Trophoblast cell (in vitro differentiated cells and primary cell): ENCODE results near the gene KCNJ16.

ENCODE experiments used
- DNase-seq, 2 donors: peaks; one replicate each; pipeline ENCODE4 v3.0.0-alpha.2; 2016
- H2AFZ ChIP-seq: 2 replicates; pipeline ENCODE4 v1.6.1; 2013; ENCODE audit warnings: low read length, moderate library complexity, mild to moderate bottlenecking; ENCODE audit not compliant: insufficient read depth, poor library complexity
- H2AK5ac ChIP-seq: 2 replicates; pipeline ENCODE4 v1.6.1; 2013; ENCODE audit warnings: mild to moderate bottlenecking, low read length
- H2BK120ac ChIP-seq: 2 replicates; pipeline ENCODE4 v1.6.1; 2013; ENCODE audit warnings: low read length, mild to moderate bottlenecking, moderate library complexity; ENCODE audit not compliant: insufficient read depth, poor library complexity
- H2BK12ac ChIP-seq: 2 replicates; pipeline ENCODE4 v1.6.1; 2013; ENCODE audit warnings: mild to moderate bottlenecking, low read length, moderate library complexity
- H2BK5ac ChIP-seq: 2 replicates; pipeline ENCODE4 v1.6.1; 2013; ENCODE audit warnings: low read length, low read depth, moderate library complexity, mild to moderate bottlenecking; ENCODE audit not compliant: poor library complexity
- H3K14ac ChIP-seq: 2 replicates; pipeline ENCODE4 v1.6.1; 2013; ENCODE audit warnings: mild to moderate bottlenecking, low read length
- H3K18ac ChIP-seq: 2 replicates; pipeline ENCODE4 v1.6.1; 2013; ENCODE audit warnings: mild to moderate bottlenecking, low read length
- H3K23ac ChIP-seq: 2 replicates; pipeline ENCODE4 v1.6.1; 2013; ENCODE audit warnings: low read length
- H3K27ac ChIP-seq: 2 replicates; pipeline ENCODE4 v1.5.1; 2013; ENCODE audit warnings: low read depth, mild to moderate bottlenecking, inconsistent platforms, low read length, moderate library complexity
- H3K27me3 ChIP-seq: 2 replicates; pipeline ENCODE4 v1.6.1; 2013; ENCODE audit warnings: inconsistent platforms, mild to moderate bottlenecking, low read length, moderate library complexity; ENCODE audit not compliant: insufficient read depth
- H3K36me3 ChIP-seq, 2 experiments: 1 replicate in 1 of 2; 2 replicates in 1 of 2; pipeline ENCODE4 v1.6.1; 2013; ENCODE audit warnings: low read length in 2 of 2, mild to moderate bottlenecking in 2 of 2, moderate library complexity in 1 of 2; ENCODE audit not compliant: insufficient read depth in 2 of 2, control insufficient read depth in 1 of 2
- H3K4ac ChIP-seq: 2 replicates; pipeline ENCODE4 v1.6.1; 2013; ENCODE audit warnings: low read depth, mild to moderate bottlenecking, low read length, moderate library complexity
- H3K4me1 ChIP-seq, 2 experiments: 1 replicate in 1 of 2; 2 replicates in 1 of 2; pipeline ENCODE4 v1.6.1; 2013; ENCODE audit warnings: low read length in 2 of 2, mild to moderate bottlenecking in 2 of 2, moderate library complexity in 1 of 2; ENCODE audit not compliant: insufficient read depth in 2 of 2, control insufficient read depth in 1 of 2
- H3K4me2 ChIP-seq: 2 replicates; pipeline ENCODE4 v1.6.1; 2013; ENCODE audit warnings: inconsistent platforms, mild to moderate bottlenecking, low read length, moderate library complexity
- H3K4me3 ChIP-seq: 2 replicates; pipeline ENCODE4 v1.5.1; 2013; ENCODE audit warnings: mild to moderate bottlenecking, low read depth, low read length, inconsistent platforms
- H3K79me1 ChIP-seq: one replicate; pipeline ENCODE4 v1.6.1; 2013; ENCODE audit warnings: low read length
- H3K79me2 ChIP-seq: 2 replicates; pipeline ENCODE4 v1.6.1; 2013; ENCODE audit warnings: low read length, mild to moderate bottlenecking; ENCODE audit not compliant: control insufficient read depth, insufficient read depth, poor library complexity
- H3K9ac ChIP-seq: 2 replicates; pipeline ENCODE4 v1.6.1; 2013; ENCODE audit warnings: mild to moderate bottlenecking, low read length
- H3K9me3 ChIP-seq: 2 replicates; pipeline ENCODE4 v1.6.1; 2013; ENCODE audit warnings: low read depth, mild to moderate bottlenecking, control low read depth, inconsistent platforms, low read length; ENCODE audit not compliant: insufficient read depth
- H4K12ac ChIP-seq: 2 replicates; pipeline ENCODE4 v1.6.1; 2013; ENCODE audit warnings: low read depth, mild to moderate bottlenecking, low read length, moderate library complexity
- H4K8ac ChIP-seq: 2 replicates; pipeline ENCODE4 v1.6.1; 2013; ENCODE audit warnings: low read depth, mild to moderate bottlenecking, low read length, moderate library complexity
- H4K91ac ChIP-seq: one replicate; pipeline ENCODE4 v1.6.1; 2013; ENCODE audit warnings: low read depth, mild to moderate bottlenecking, low read length, moderate library complexity
- WGBS: extraction: QIAGEN DNeasy Blood & Tissue Kit; methylation state at CpG from one replicate; pipeline ENCODE4 v1.1.7; 2013; ENCODE audit warnings: missing lambda C conversion rate; ENCODE audit not compliant: insufficient read length, insufficient coverage; ENCODE audit errors: extremely low coverage; 5-methylcytosine and 5-hydroxymethylcytosine counted together

The KCNJ16 gene

DNA sequence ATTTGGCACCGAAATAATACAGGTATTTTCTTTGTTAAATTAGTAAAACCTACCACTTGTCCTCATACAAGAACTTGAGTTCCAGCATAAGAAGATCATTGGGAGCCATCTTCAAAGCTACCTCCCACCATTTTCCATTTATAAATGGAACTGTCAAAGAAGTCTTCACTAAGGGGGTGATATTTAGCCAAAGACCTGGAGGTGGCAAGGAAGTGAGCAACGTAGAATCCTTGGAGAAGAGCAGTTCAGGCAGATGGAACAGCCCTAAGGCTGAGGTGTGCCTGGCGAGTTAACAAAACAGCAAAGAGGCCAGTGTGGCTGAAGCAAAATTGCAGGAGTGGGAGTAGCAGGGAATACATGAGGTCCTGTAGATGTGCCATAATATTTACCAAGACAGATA, 1.8 kb downstream of the KCNJ16 start:
- no peaks in the 10 kb centered on the region for H3K9me3 ChIP-seq
- H4K8ac ChIP-seq, result no peak overlapping the region
- no peaks in the 10 kb centered on the region for H3K4me1 ChIP-seq
- no peak overlapping the region for H3K23ac ChIP-seq
- no peak overlapping the region for H4K91ac ChIP-seq
- H3K14ac ChIP-seq, result no peak overlapping the region
- WGBS, result no CpG with 5 or more reads among the region's 3 CpGs
- no peak overlapping the region for H2BK12ac ChIP-seq
- H2BK5ac ChIP-seq, result no peak overlapping the region
- H3K27me3 ChIP-seq, result no peaks in the 10 kb centered on the region
- no peak overlapping the region for H2AFZ ChIP-seq
- no peak overlapping the region for H3K18ac ChIP-seq
- H3K4me2 ChIP-seq, result no peak overlapping the region
- H4K12ac ChIP-seq, result no peak overlapping the region
- no peak overlapping the region for H3K27ac ChIP-seq
- no peak for DNase-seq
- H3K79me2 ChIP-seq, result no peaks in the 10 kb centered on the region
- no peak overlapping the region for H3K9ac ChIP-seq
- no peaks in the 10 kb centered on the region for H3K36me3 ChIP-seq
- no peak overlapping the region for H3K4me3 ChIP-seq
- no peak overlapping the region for H2AK5ac ChIP-seq
- no peaks in the 10 kb centered on the region for H3K79me1 ChIP-seq
- H2BK120ac ChIP-seq, result no peak overlapping the region
- no peak overlapping the region for H3K4ac ChIP-seq

DNA sequence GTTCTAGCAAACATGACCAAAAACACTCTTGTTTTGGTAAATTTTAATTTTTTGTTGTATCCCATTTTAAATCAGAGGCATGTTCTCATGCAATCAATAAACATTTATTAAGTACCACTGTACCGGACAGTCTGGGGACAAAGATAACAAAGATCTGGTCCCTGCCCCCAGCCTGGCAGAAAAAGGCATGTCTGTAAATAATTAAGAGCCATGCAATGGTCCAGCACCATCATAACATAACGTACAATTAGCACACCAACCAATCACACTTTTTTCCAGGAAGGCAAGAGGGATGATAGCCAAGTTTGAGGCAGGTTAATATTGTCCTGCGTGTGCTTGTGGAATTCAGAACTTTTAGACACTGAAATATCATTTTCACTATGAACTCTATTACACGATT, 3.5 kb downstream of the KCNJ16 start:
- Histone ChIP-seq H3K18ac (no peak overlapping the region), H3K9ac (no peak overlapping the region), H2BK12ac (no peak overlapping the region), H3K14ac (no peak overlapping the region), H4K8ac (no peak overlapping the region), H2BK5ac (no peak overlapping the region), H3K4me1 (no peaks in the 10 kb centered on the region), H3K4ac (no peak overlapping the region), H4K91ac (no peak overlapping the region), H2BK120ac (no peak overlapping the region), H3K4me2 (no peak overlapping the region), H3K4me3 (no peak overlapping the region), H3K23ac (no peak overlapping the region), H3K9me3 (no peaks in the 10 kb centered on the region), H3K79me2 (no peaks in the 10 kb centered on the region), H3K27ac (no peak overlapping the region), H3K27me3 (no peaks in the 10 kb centered on the region), H3K79me1 (no peaks in the 10 kb centered on the region), H3K36me3 (no peaks in the 10 kb centered on the region), H4K12ac (no peak overlapping the region), H2AFZ (no peak overlapping the region), H2AK5ac (no peak overlapping the region)
- DNase-seq, result no peak
- no CpG with 5 or more reads among the region's 4 CpGs for WGBS

DNA sequence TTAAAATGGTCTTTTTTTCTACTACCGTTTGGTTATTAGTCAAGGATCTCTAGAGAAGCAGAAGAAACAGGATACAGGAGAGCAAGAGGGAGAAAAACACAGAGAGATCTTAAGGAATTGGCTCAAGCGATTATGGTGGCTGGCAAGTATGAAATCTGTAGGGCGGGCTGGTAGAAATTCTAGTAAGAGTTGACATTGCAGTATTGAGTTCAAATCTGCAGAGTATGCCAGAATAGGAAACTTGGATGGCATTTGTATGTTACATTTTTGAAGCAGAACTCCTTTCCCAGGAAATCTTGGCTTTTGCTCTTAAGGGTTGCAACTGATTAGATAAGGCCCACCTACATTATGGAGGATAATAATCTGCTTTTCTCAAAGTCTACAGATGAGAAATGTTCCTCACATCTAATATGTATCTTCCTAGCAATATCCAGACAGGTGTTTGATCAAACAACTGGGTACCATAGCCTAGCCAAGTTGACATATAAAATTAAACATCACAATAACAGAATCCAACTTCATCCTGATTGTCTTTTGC, 4.0 kb downstream of the KCNJ16 start:
- no peak overlapping the region for H4K8ac ChIP-seq
- H3K4me1 ChIP-seq, result no peaks in the 10 kb centered on the region
- H3K23ac ChIP-seq, result no peak overlapping the region
- no peak overlapping the region for H2AFZ ChIP-seq
- no CpG with 5 or more reads among the region's 3 CpGs for WGBS
- H4K91ac ChIP-seq, result no peak overlapping the region
- no peak overlapping the region for H3K4me3 ChIP-seq
- H3K4ac ChIP-seq, result no peak overlapping the region
- no peaks in the 10 kb centered on the region for H3K9me3 ChIP-seq
- H3K79me1 ChIP-seq, result no peaks in the 10 kb centered on the region
- H2BK120ac ChIP-seq, result no peak overlapping the region
- no peak overlapping the region for H3K18ac ChIP-seq
- no peaks in the 10 kb centered on the region for H3K27me3 ChIP-seq
- H3K4me2 ChIP-seq, result no peak overlapping the region
- H3K9ac ChIP-seq, result no peak overlapping the region
- no peak overlapping the region for H2BK5ac ChIP-seq
- no peaks in the 10 kb centered on the region for H3K79me2 ChIP-seq
- no peak overlapping the region for H3K27ac ChIP-seq
- H4K12ac ChIP-seq, result no peak overlapping the region
- H3K14ac ChIP-seq, result no peak overlapping the region
- H2AK5ac ChIP-seq, result no peak overlapping the region
- DNase-seq, result no peak
- H2BK12ac ChIP-seq, result no peak overlapping the region
- no peaks in the 10 kb centered on the region for H3K36me3 ChIP-seq

DNA sequence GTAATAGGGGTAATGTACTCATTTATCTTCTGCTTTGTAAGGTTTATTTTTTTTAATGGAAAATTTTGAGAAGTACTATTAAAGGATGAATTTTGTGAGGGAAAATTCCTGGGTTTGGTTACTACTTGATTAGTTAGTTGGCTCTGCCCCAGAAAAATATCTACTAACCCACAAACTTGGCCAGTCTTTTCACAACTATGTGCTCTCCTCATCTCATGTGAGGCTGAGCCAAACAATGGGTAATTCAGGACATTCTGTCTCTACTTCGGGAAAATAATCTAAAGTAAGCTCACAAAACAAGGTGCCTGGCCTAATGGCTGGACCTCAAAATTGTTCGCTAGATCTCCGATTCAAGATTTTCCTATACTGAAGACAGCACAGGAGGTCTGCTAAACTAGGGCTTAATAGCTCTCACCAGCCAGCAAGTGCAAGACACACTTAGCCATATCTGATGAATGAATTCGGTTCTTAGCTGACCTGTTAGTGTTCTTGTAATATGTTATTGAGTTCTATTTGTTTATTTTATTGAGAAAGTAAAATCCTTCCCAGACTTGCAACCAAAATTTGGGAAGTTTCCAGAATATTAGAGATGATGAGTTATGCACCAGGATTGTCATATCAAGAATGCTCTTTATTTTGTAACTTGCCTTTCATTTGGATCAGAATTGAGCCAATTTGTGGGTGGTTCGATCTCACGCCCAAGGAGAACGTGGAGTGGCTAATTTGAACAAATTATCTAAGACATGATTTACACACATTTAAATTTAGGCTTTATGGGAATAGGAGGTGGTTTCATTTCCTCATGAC, 5.7 kb downstream of the KCNJ16 start:
- no peak overlapping the region for H2AK5ac ChIP-seq
- no peak overlapping the region for H3K4me3 ChIP-seq
- no peak overlapping the region for H3K4me2 ChIP-seq
- no peak overlapping the region for H3K18ac ChIP-seq
- H2BK12ac ChIP-seq, result no peak overlapping the region
- H3K36me3 ChIP-seq, result no peaks in the 10 kb centered on the region
- no peaks in the 10 kb centered on the region for H3K9me3 ChIP-seq
- H3K4ac ChIP-seq, result no peak overlapping the region
- no peak overlapping the region for H4K91ac ChIP-seq
- no peak for DNase-seq
- no peak overlapping the region for H2BK120ac ChIP-seq
- no peaks in the 10 kb centered on the region for H3K4me1 ChIP-seq
- H2AFZ ChIP-seq, result no peak overlapping the region
- no peak overlapping the region for H3K14ac ChIP-seq
- no peaks in the 10 kb centered on the region for H3K79me2 ChIP-seq
- no peak overlapping the region for H3K23ac ChIP-seq
- H3K27ac ChIP-seq, result no peak overlapping the region
- no peak overlapping the region for H2BK5ac ChIP-seq
- WGBS, result no CpG with 5 or more reads among the region's 7 CpGs
- no peaks in the 10 kb centered on the region for H3K79me1 ChIP-seq
- H4K8ac ChIP-seq, result no peak overlapping the region
- no peak overlapping the region for H4K12ac ChIP-seq
- no peaks in the 10 kb centered on the region for H3K27me3 ChIP-seq
- H3K9ac ChIP-seq, result no peak overlapping the region
